ENCODE results near the gene TEAD4.

DNA sequence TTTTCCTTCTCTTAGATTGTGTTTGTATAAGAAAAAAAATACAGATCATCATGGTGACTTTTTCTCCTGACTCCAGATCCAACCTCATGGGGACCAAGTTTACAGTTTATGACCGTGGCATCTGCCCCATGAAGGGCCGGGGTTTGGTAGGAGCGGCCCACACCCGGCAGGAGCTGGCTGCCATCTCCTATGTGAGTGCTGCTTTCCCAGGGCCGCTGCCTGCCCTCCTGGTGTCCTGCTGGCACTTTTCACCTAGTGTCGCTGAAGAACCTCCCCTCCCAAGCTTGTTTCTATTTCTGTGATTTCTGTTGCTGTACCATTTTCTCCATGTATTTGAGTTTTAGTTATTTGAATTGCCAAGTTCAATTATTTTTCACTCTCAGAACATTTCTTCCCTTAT, 24.8 kb upstream of the TEAD4 start:
- TF ChIP-seq POLR2AphosphoS5 (IDR thresholded peaks at IDR 0.05; ENCODE audit: borderline replicate concordance, low read depth, low read length) (no peak), EZH2 (IDR thresholded peaks at IDR 0.05) (no peak)

Data from SK-N-MC (cell line).